Panc1 (cell line): ENCODE data around the gene PEX16. TPM values are rescaled to one million over a fixed set of nuclear protein-coding genes. Genes with fewer than 3 reads are reported as not detected.

ENCODE experiments used
- ATAC-seq: fragments of 200-7000 bp; cut with Tn5 transposase; 2 replicates; pipeline ENCODE4 v1.9.1; 2020; ENCODE audit warnings: mild to moderate bottlenecking, moderate library complexity
- BruUV-seq: library from RNA; stranded (reverse); fragments of 400-500 nt; replicated peaks from 2 replicates; lab custom pipeline; 2021; lab: Mats Ljungman, UMichigan
- CTCF ChIA-PET: fragments of 300-600 bp; sonication (Branson Sonifier 250); formaldehyde crosslinking; loops from one replicate; lab custom pipeline; 2022; ENCODE audit warnings: antibody characterized with exemption; lab: Charles Lee
- POLR2A ChIA-PET: fragments of 300-600 bp; sonication (Branson Sonifier 250); formaldehyde crosslinking; loops from one replicate; lab custom pipeline; 2022; ENCODE audit warnings: antibody characterized with exemption; lab: Charles Lee
- DNase-seq: peaks from one replicate; pipeline ENCODE4 v3.0.0-alpha.2; 2010; ENCODE audit warnings: low read depth, low spot score
- H3K27ac ChIP-seq: 2 replicates; pipeline ENCODE4 v1.5.1; 2011; ENCODE audit warnings: mild to moderate bottlenecking, low read length, inconsistent platforms
- H3K27me3 ChIP-seq: fragments of 200-500 bp; sonication (Bioruptor generic); 2 replicates; pipeline ENCODE4 v1.6.0; 2014; ENCODE audit warnings: low read length, inconsistent platforms; ENCODE audit not compliant: control insufficient read depth, insufficient read depth
- H3K36me3 ChIP-seq: fragments of 200-500 bp; sonication (Bioruptor generic); 2 replicates; pipeline ENCODE4 v1.5.1; 2014; ENCODE audit warnings: inconsistent platforms, mild to moderate bottlenecking, low read length, moderate library complexity; ENCODE audit not compliant: control insufficient read depth, insufficient read depth
- H3K4me1 ChIP-seq: 2 replicates; pipeline ENCODE4 v1.5.1; 2011; ENCODE audit warnings: inconsistent platforms, mild to moderate bottlenecking, low read length, moderate library complexity; ENCODE audit not compliant: control insufficient read depth, insufficient read depth
- H3K4me3 ChIP-seq, 2 experiments: 2 replicates each; pipeline ENCODE4 v1.5.1; 2011 to 2012; ENCODE audit warnings: low read depth in 2 of 2, low read length in 2 of 2, mild to moderate bottlenecking in 2 of 2, inconsistent platforms in 1 of 2, moderate library complexity in 1 of 2
- H3K9me3 ChIP-seq: fragments of 200-500 bp; sonication (Bioruptor generic); 2 replicates; pipeline ENCODE4 v1.5.1; 2014; ENCODE audit warnings: low read depth, mild to moderate bottlenecking, inconsistent platforms, low read length, moderate library complexity; ENCODE audit not compliant: control insufficient read depth, insufficient read depth
- CTCF ChIP-seq: fragments of 450-650 bp; IDR thresholded peaks from 2 replicates; pipeline ENCODE4 v1.5.1; 2017; ENCODE audit warnings: mild to moderate bottlenecking
- POLR2AphosphoS5 ChIP-seq: IDR thresholded peaks from 2 replicates; pipeline ENCODE4 v1.6.1; 2012; ENCODE audit warnings: mild to moderate bottlenecking, low read depth, low read length, moderate library complexity
- REST ChIP-seq, 2 experiments: IDR thresholded peaks; 2 replicates each; pipeline ENCODE4 v1.6.1; 2011 to 2012; ENCODE audit warnings: low read depth in 2 of 2, control low read depth in 1 of 2, low read length in 1 of 2, mild to moderate bottlenecking in 1 of 2, moderate library complexity in 1 of 2; ENCODE audit not compliant: insufficient read depth in 1 of 2
- SIN3A ChIP-seq: IDR thresholded peaks from 2 replicates; pipeline ENCODE4 v1.6.1; 2012; ENCODE audit warnings: low read depth, mild to moderate bottlenecking, low read length, moderate library complexity, borderline replicate concordance; ENCODE audit not compliant: insufficient read depth
- TCF7L2 ChIP-seq: IDR thresholded peaks from 2 replicates; pipeline ENCODE4 v1.6.1; 2011; ENCODE audit warnings: mild to moderate bottlenecking, low read depth, low read length, inconsistent platforms
- in situ Hi-C: cut with HindIII; loops from 2 replicates; pipeline ENCODE4 v1.10.0; 2016; ENCODE audit warnings: low sequenced_read_pairs, low pct_unique_long_range_greater_than_20kb
- intact Hi-C: fragments of 100-400 bp; cut with micrococcal nuclease; formaldehyde crosslinking; loops from one replicate; pipeline ENCODE4 v1.10.0; 2022; ENCODE audit not compliant: unreplicated experiment
- total RNA-seq: library from RNA; stranded (reverse); gene quantifications from one replicate; pipeline ENCODE4 v1.2.1, GENCODE V29; 2021; ENCODE audit not compliant: unreplicated experiment

The PEX16 gene
- total RNA-seq, 1 experiment from 2014 or later = 37.5 TPM

DNA sequence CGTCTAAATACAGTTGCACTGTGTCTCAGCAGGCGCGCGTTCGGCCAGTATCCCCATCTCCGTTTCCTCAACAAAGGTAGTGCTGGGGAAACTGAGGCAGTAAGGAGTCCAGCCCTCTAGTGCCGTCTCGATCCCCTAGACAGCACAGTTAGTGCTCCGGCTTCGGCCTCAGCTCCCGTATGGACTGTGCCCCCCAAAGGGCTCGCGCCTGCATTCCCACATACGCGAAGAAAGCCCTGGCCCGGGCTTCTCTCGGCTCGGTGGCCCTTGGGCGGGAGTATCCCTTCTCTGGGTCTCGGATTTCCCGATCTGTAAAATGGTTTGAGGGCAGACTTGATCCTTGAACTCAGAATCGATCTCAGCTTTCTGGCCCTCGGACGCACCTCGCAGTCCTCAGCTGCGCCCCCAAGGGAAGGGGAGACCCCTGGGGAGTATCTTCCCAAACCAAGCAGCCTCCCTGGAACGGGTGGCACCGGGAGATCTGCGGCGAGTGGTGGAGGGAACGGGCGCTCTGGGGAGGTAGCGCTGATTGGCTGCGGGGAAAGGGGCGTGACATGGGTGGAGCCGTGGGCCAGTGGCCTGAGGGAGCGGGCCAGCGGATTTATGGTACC, 759 bp upstream of the PEX16 start:
- CTCF ChIA-PET = no interaction called here
- peaks cover 12% of the 10 kb centered on the region for H3K36me3 ChIP-seq
- in situ Hi-C loops (no loop called here), intact Hi-C loops (no loop called here)
- peak overlapping the region; percentile 94 for H3K27ac ChIP-seq
- peak overlapping the region; percentile 95 to 100 for H3K4me3 ChIP-seq
- no TSS peak for BruUV-seq
- DNase-seq = peak; percentile 33
- TF ChIP-seq TCF7L2 (no peak), SIN3A (no peak), POLR2AphosphoS5 (peak; percentile 34; the same call in 1 of the 2 replicates), REST (IDR thresholded peaks at IDR 0.05; ENCODE audit: insufficient read depth in 1 of 2, low read depth in 2 of 2, low read length in 1 of 2) (no peak)
- H3K27me3 ChIP-seq = no peaks in the 10 kb centered on the region; the same call in 1 of the 2 replicates
- POLR2A ChIA-PET = no interaction called here
- peak; percentile 78 for ATAC-seq
- peaks cover 11% of the 10 kb centered on the region for H3K4me1 ChIP-seq
- H3K9me3 ChIP-seq = no peaks in the 10 kb centered on the region

GRCh38 chr11:45917286-45917622, 423 bp downstream of the PEX16 start:
- DNase-seq (no peak), ATAC-seq (peak; percentile 0; the same call in 1 of the 2 replicates)
- intact Hi-C loops = no loop called here
- ChIA-PET CTCF (interaction anchor here (0.7 kb wide), 1 partner anchor 199 kb away, joined by 3 read pairs; no protein-coding TSS in a partner anchor), POLR2A (interaction anchor here (0.6 kb wide), 2 partner anchors 72 to 446 kb away, joined by 3 read pairs; no protein-coding TSS in a partner anchor)
- no peaks in the 10 kb centered on the region for H3K9me3 ChIP-seq
- BruUV-seq = TSS peak; percentile 78
- in situ Hi-C loops = no loop called here
- H3K4me3 ChIP-seq = peak overlapping the region; percentile 95 to 100
- peaks cover 11% of the 10 kb centered on the region for H3K4me1 ChIP-seq
- H3K27me3 ChIP-seq = no peaks in the 10 kb centered on the region
- peak overlapping the region; percentile 94 for H3K27ac ChIP-seq
- TF ChIP-seq SIN3A = no peak
- no peak for TF ChIP-seq POLR2AphosphoS5
- TF ChIP-seq REST (IDR thresholded peaks at IDR 0.05; ENCODE audit: insufficient read depth in 1 of 2, low read depth in 2 of 2, low read length in 1 of 2) = no peak
- TF ChIP-seq TCF7L2 = no peak
- TF ChIP-seq CTCF = no peak
- H3K36me3 ChIP-seq = peaks cover 9% of the 10 kb centered on the region
